ENCODE data around the gene LRRTM1.

LRRTM1 gene

GRCh38 chr2:80322958-80323357 is 18.4 kb upstream of the LRRTM1 start:
- H3K36me3 Mint-ChIP-seq, result no peaks in the 10 kb centered on the region
- H3K4me3 Mint-ChIP-seq, result no peak overlapping the region
- H3K27me3 Mint-ChIP-seq, result peaks cover 5% of the 10 kb centered on the region
- H3K9me3 Mint-ChIP-seq, result no peaks in the 10 kb centered on the region
- H3K4me1 Mint-ChIP-seq, result no peaks in the 10 kb centered on the region
- no peak overlapping the region for H3K27ac Mint-ChIP-seq

- Mint-ChIP-seq H3K27ac (no peak overlapping the region), H3K4me1 (no peaks in the 10 kb centered on the region), H3K27me3 (peaks cover 5% of the 10 kb centered on the region), H3K36me3 (no peaks in the 10 kb centered on the region), H3K9me3 (no peaks in the 10 kb centered on the region), H3K4me3 (no peak overlapping the region)
Measured at GRCh38 chr2:80322311-80322920, 17.9 kb upstream of the LRRTM1 start.

GRCh38 chr2:80312282-80312839 is 7.8 kb upstream of the LRRTM1 start:
- H3K27ac Mint-ChIP-seq, result no peak overlapping the region
- H3K36me3 Mint-ChIP-seq, result no peaks in the 10 kb centered on the region
- H3K4me1 Mint-ChIP-seq, result no peaks in the 10 kb centered on the region
- H3K4me3 Mint-ChIP-seq, result no peak overlapping the region
- H3K9me3 Mint-ChIP-seq, result peaks cover 10% of the 10 kb centered on the region
- no peaks in the 10 kb centered on the region for H3K27me3 Mint-ChIP-seq

- H3K4me3 Mint-ChIP-seq, result no peak overlapping the region
Measured at GRCh38 chr2:80311304-80311703, 6.8 kb upstream of the LRRTM1 start.

GRCh38 chr2:80303006-80303908 is 1.3 kb downstream of the LRRTM1 start:
- no peak overlapping the region for H3K27ac Mint-ChIP-seq
- H3K4me3 Mint-ChIP-seq, result no peak overlapping the region
- peaks cover 5% of the 10 kb centered on the region for H3K9me3 Mint-ChIP-seq
- no peaks in the 10 kb centered on the region for H3K36me3 Mint-ChIP-seq
- H3K4me1 Mint-ChIP-seq, result no peaks in the 10 kb centered on the region
- peaks cover 30% of the 10 kb centered on the region for H3K27me3 Mint-ChIP-seq

More at GRCh38 chr2:80311304-80311703, 6.8 kb upstream of the LRRTM1 start:
- Mint-ChIP-seq H3K36me3 (no peaks in the 10 kb centered on the region), H3K4me1 (no peaks in the 10 kb centered on the region), H3K27ac (no peak overlapping the region), H3K9me3 (peaks cover 8% of the 10 kb centered on the region), H3K27me3 (peaks cover 1% of the 10 kb centered on the region)

- Mint-ChIP-seq H3K9me3 (peaks cover 5% of the 10 kb centered on the region), H3K4me1 (no peaks in the 10 kb centered on the region), H3K4me3 (no peak overlapping the region), H3K27me3 (peaks cover 30% of the 10 kb centered on the region), H3K27ac (no peak overlapping the region), H3K36me3 (no peaks in the 10 kb centered on the region)
Measured at GRCh38 chr2:80302314-80303005, 2.1 kb downstream of the LRRTM1 start.

GRCh38 chr2:80302001-80302313 is 2.6 kb downstream of the LRRTM1 start:
- Mint-ChIP-seq H3K27me3 (peaks cover 30% of the 10 kb centered on the region), H3K9me3 (peaks cover 5% of the 10 kb centered on the region), H3K4me1 (no peaks in the 10 kb centered on the region), H3K4me3 (no peak overlapping the region), H3K27ac (no peak overlapping the region), H3K36me3 (no peaks in the 10 kb centered on the region)

- Mint-ChIP-seq H3K27me3 (peaks cover 28% of the 10 kb centered on the region), H3K4me3 (no peak overlapping the region), H3K9me3 (peaks cover 3% of the 10 kb centered on the region), H3K4me1 (no peaks in the 10 kb centered on the region), H3K36me3 (no peaks in the 10 kb centered on the region), H3K27ac (no peak overlapping the region)
Measured at GRCh38 chr2:80300954-80301353, 3.6 kb downstream of the LRRTM1 start.

GRCh38 chr2:80300346-80300745 is 4.2 kb downstream of the LRRTM1 start:
- Mint-ChIP-seq H3K27me3 (peaks cover 26% of the 10 kb centered on the region), H3K4me1 (no peaks in the 10 kb centered on the region), H3K4me3 (no peak overlapping the region), H3K27ac (no peak overlapping the region), H3K36me3 (no peaks in the 10 kb centered on the region), H3K9me3 (peaks cover 6% of the 10 kb centered on the region)

- no peaks in the 10 kb centered on the region for H3K36me3 Mint-ChIP-seq
- H3K27ac Mint-ChIP-seq, result no peak overlapping the region
Measured at GRCh38 chr2:80299661-80300060, 4.9 kb downstream of the LRRTM1 start.

GRCh38 chr2:80298954-80299353 is 5.6 kb downstream of the LRRTM1 start:
- no peaks in the 10 kb centered on the region for H3K4me1 Mint-ChIP-seq
- H3K4me3 Mint-ChIP-seq, result no peak overlapping the region
- H3K27me3 Mint-ChIP-seq, result peaks cover 21% of the 10 kb centered on the region
- H3K36me3 Mint-ChIP-seq, result no peaks in the 10 kb centered on the region
- no peak overlapping the region for H3K27ac Mint-ChIP-seq
- H3K9me3 Mint-ChIP-seq, result peaks cover 6% of the 10 kb centered on the region

More at GRCh38 chr2:80299661-80300060, 4.9 kb downstream of the LRRTM1 start:
- Mint-ChIP-seq H3K4me3 (no peak overlapping the region), H3K9me3 (peaks cover 6% of the 10 kb centered on the region), H3K27me3 (peaks cover 22% of the 10 kb centered on the region), H3K4me1 (no peaks in the 10 kb centered on the region)

GRCh38 chr2:80293039-80293438 is 11.5 kb downstream of the LRRTM1 start:
- Mint-ChIP-seq H3K36me3 (no peaks in the 10 kb centered on the region), H3K4me3 (no peak overlapping the region), H3K9me3 (peaks cover 6% of the 10 kb centered on the region), H3K27me3 (no peaks in the 10 kb centered on the region), H3K27ac (no peak overlapping the region), H3K4me1 (no peaks in the 10 kb centered on the region)

GRCh38 chr2:80292474-80292873 is 12.1 kb downstream of the LRRTM1 start:
- H3K27ac Mint-ChIP-seq, result no peak overlapping the region
- H3K27me3 Mint-ChIP-seq, result no peaks in the 10 kb centered on the region
- no peaks in the 10 kb centered on the region for H3K36me3 Mint-ChIP-seq
- H3K4me1 Mint-ChIP-seq, result no peaks in the 10 kb centered on the region
- H3K9me3 Mint-ChIP-seq, result peaks cover 6% of the 10 kb centered on the region
- H3K4me3 Mint-ChIP-seq, result no peak overlapping the region

- no peak overlapping the region for H3K4me3 Mint-ChIP-seq
- H3K4me1 Mint-ChIP-seq, result no peaks in the 10 kb centered on the region
- peaks cover 10% of the 10 kb centered on the region for H3K9me3 Mint-ChIP-seq
- H3K36me3 Mint-ChIP-seq, result no peaks in the 10 kb centered on the region
- H3K27ac Mint-ChIP-seq, result no peak overlapping the region
- no peaks in the 10 kb centered on the region for H3K27me3 Mint-ChIP-seq
Measured at GRCh38 chr2:80291656-80292055, 12.9 kb downstream of the LRRTM1 start.

GRCh38 chr2:80288576-80288975 is 16.0 kb downstream of the LRRTM1 start:
- peaks cover 12% of the 10 kb centered on the region for H3K9me3 Mint-ChIP-seq
- no peaks in the 10 kb centered on the region for H3K27me3 Mint-ChIP-seq
- no peak overlapping the region for H3K27ac Mint-ChIP-seq
- H3K4me1 Mint-ChIP-seq, result no peaks in the 10 kb centered on the region
- H3K36me3 Mint-ChIP-seq, result no peaks in the 10 kb centered on the region
- no peak overlapping the region for H3K4me3 Mint-ChIP-seq

- no peaks in the 10 kb centered on the region for H3K27me3 Mint-ChIP-seq
- H3K9me3 Mint-ChIP-seq, result peaks cover 24% of the 10 kb centered on the region
- no peaks in the 10 kb centered on the region for H3K4me1 Mint-ChIP-seq
- H3K27ac Mint-ChIP-seq, result no peak overlapping the region
- no peaks in the 10 kb centered on the region for H3K36me3 Mint-ChIP-seq
- no peak overlapping the region for H3K4me3 Mint-ChIP-seq
Measured at GRCh38 chr2:80281049-80281448, 23.5 kb downstream of the LRRTM1 start.
